ENCODE data around the gene HSPA1A. TPM values are rescaled to one million over a fixed set of nuclear protein-coding genes. Genes with fewer than 3 reads are reported as not detected.

The HSPA1A gene
- total and polyA plus RNA-seq, 9 of the 15 experiments (the other 6 are each of a cell fraction or from before 2014, with no cell fraction given) = 2.2 to 273 (median 107) TPM

DNA sequence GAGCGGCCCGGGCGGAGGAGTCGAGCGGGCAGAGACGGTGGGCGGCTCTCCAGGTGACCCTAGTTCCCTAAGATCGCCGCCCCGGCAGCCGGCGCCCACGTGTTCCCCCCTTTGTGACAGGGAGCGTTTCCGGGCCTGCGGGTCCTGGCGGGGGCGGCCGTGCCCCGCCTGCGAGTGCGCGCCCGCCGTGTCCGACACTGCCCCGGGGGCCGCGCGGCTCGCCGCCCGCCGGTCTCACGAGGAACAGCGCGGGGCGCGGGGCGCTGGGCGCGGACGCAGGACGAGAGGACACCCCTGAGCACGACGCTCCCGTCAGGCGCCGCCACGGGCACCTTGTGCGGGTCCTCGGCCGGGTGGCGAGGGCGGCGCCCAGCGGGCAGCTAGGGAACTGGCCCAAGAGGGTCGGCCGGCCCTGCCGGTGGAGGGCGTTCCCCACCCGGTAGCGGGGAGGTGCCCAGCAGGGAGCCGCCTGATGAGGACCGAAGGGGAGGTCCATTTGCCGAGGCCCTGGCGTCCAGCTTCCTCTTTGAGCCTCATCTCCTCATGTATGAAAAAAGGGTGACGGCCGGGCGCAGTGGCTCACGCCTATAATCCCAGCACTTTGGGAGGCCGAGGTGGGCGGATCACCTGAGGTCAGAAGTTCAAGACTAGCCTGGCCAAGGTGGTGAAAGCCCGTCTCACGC lies 19.6 kb upstream of the HSPA1A start, which contains the start of gene VARS1 (continued):
- TF ChIP-seq, protein P1, sequence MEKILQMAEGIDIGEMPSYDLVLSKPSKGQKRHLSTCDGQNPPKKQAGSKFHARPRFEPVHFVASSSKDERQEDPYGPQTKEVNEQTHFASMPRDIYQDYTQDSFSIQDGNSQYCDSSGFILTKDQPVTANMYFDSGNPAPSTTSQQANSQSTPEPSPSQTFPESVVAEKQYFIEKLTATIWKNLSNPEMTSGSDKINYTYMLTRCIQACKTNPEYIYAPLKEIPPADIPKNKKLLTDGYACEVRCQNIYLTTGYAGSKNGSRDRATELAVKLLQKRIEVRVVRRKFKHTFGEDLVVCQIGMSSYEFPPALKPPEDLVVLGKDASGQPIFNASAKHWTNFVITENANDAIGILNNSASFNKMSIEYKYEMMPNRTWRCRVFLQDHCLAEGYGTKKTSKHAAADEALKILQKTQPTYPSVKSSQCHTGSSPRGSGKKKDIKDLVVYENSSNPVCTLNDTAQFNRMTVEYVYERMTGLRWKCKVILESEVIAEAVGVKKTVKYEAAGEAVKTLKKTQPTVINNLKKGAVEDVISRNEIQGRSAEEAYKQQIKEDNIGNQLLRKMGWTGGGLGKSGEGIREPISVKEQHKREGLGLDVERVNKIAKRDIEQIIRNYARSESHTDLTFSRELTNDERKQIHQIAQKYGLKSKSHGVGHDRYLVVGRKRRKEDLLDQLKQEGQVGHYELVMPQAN (IDR thresholded peaks at IDR 0.05; ENCODE audit: borderline replicate concordance) = peak; percentile 100; the same call in 1 of the 2 replicates
- TF ChIP-seq ZFP30 (CRISPR knock-in tag; IDR thresholded peaks at IDR 0.05; ENCODE audit: borderline replicate concordance) = no peak
- TF ChIP-seq, protein P2, sequence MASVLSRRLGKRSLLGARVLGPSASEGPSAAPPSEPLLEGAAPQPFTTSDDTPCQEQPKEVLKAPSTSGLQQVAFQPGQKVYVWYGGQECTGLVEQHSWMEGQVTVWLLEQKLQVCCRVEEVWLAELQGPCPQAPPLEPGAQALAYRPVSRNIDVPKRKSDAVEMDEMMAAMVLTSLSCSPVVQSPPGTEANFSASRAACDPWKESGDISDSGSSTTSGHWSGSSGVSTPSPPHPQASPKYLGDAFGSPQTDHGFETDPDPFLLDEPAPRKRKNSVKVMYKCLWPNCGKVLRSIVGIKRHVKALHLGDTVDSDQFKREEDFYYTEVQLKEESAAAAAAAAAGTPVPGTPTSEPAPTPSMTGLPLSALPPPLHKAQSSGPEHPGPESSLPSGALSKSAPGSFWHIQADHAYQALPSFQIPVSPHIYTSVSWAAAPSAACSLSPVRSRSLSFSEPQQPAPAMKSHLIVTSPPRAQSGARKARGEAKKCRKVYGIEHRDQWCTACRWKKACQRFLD (CRISPR knock-in tag; IDR thresholded peaks at IDR 0.05) = peak; percentile 99
- peak; percentile 93 for TF ChIP-seq SMAD4 (CRISPR knock-in tag; conservative IDR thresholded peaks at IDR 0.05)
- TF ChIP-seq RBBP5 (IDR thresholded peaks at IDR 0.05; ENCODE audit: borderline replicate concordance, insufficient read depth, low read length, poor library complexity, severe bottlenecking) = peak; percentile 95
- TF ChIP-seq ZNF217 (CRISPR knock-in tag; IDR thresholded peaks at IDR 0.05) = no peak
- no peak for TF ChIP-seq PHTF2 (CRISPR knock-in tag; IDR thresholded peaks at IDR 0.05)
- TF ChIP-seq HDAC3 (IDR thresholded peaks at IDR 0.05; ENCODE audit: borderline replicate concordance, partially characterized antibody) = no peak
- peak; percentile 99 for TF ChIP-seq TGIF2 (CRISPR knock-in tag; IDR thresholded peaks at IDR 0.05)
- peak; percentile 82 for TF ChIP-seq NEUROD1 (IDR thresholded peaks at IDR 0.05; ENCODE audit: borderline replicate concordance, low read depth, low read length, partially characterized antibody)
- TF ChIP-seq, protein P3, sequence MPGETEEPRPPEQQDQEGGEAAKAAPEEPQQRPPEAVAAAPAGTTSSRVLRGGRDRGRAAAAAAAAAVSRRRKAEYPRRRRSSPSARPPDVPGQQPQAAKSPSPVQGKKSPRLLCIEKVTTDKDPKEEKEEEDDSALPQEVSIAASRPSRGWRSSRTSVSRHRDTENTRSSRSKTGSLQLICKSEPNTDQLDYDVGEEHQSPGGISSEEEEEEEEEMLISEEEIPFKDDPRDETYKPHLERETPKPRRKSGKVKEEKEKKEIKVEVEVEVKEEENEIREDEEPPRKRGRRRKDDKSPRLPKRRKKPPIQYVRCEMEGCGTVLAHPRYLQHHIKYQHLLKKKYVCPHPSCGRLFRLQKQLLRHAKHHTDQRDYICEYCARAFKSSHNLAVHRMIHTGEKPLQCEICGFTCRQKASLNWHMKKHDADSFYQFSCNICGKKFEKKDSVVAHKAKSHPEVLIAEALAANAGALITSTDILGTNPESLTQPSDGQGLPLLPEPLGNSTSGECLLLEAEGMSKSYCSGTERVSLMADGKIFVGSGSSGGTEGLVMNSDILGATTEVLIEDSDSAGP (CRISPR knock-in tag; IDR thresholded peaks at IDR 0.05) = 0 out of 2 replicates have a peak, but pooled peaks have one; percentile 74
- TF ChIP-seq, protein P4, sequence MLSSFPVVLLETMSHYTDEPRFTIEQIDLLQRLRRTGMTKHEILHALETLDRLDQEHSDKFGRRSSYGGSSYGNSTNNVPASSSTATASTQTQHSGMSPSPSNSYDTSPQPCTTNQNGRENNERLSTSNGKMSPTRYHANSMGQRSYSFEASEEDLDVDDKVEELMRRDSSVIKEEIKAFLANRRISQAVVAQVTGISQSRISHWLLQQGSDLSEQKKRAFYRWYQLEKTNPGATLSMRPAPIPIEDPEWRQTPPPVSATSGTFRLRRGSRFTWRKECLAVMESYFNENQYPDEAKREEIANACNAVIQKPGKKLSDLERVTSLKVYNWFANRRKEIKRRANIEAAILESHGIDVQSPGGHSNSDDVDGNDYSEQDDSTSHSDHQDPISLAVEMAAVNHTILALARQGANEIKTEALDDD (IDR thresholded peaks at IDR 0.05) = peak; percentile 55; the same call in 1 of the 2 replicates
- TF ChIP-seq NELFE (IDR thresholded peaks at IDR 0.05; ENCODE audit: insufficient read depth, insufficient read length) = no peak
- TF ChIP-seq ZNF551 (CRISPR knock-in tag; IDR thresholded peaks at IDR 0.05) = no peak
- peak; percentile 96 for TF ChIP-seq SIN3B (IDR thresholded peaks at IDR 0.05; ENCODE audit: low read depth)
- TF ChIP-seq KLF13 (tag; IDR thresholded peaks at IDR 0.05; ENCODE audit: borderline replicate concordance, low read depth) = peak; percentile 98
- TF ChIP-seq, protein P5, sequence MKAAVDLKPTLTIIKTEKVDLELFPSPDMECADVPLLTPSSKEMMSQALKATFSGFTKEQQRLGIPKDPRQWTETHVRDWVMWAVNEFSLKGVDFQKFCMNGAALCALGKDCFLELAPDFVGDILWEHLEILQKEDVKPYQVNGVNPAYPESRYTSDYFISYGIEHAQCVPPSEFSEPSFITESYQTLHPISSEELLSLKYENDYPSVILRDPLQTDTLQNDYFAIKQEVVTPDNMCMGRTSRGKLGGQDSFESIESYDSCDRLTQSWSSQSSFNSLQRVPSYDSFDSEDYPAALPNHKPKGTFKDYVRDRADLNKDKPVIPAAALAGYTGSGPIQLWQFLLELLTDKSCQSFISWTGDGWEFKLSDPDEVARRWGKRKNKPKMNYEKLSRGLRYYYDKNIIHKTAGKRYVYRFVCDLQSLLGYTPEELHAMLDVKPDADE (conservative IDR thresholded peaks at IDR 0.05; ENCODE audit: control insufficient read depth, low read depth, low read length) = peak; percentile 96
- TF ChIP-seq ZNF124 (CRISPR knock-in tag; IDR thresholded peaks at IDR 0.05) = no peak
- TF ChIP-seq, protein P6, sequence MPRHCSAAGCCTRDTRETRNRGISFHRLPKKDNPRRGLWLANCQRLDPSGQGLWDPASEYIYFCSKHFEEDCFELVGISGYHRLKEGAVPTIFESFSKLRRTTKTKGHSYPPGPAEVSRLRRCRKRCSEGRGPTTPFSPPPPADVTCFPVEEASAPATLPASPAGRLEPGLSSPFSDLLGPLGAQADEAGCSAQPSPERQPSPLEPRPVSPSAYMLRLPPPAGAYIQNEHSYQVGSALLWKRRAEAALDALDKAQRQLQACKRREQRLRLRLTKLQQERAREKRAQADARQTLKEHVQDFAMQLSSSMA (CRISPR knock-in tag; IDR thresholded peaks at IDR 0.05) = peak; percentile 95
